HG02588 (cell line): ENCODE measurements around the gene HOXA4.

Experiments used
- ATAC-seq: cut with Tn5 transposase; IDR thresholded peaks from one replicate; pipeline ENCODE4 v1.9.1; 2021; ENCODE audit warnings: mild to moderate bottlenecking, moderate library complexity; ENCODE audit not compliant: unreplicated experiment

HOXA4 gene

GRCh38 chr7:27117887-27118491, 12.6 kb downstream of the HOXA4 start:
- no peak for ATAC-seq

GRCh38 chr7:27116962-27117886, 13.3 kb downstream of the HOXA4 start:
- ATAC-seq, result no peak

DNA sequence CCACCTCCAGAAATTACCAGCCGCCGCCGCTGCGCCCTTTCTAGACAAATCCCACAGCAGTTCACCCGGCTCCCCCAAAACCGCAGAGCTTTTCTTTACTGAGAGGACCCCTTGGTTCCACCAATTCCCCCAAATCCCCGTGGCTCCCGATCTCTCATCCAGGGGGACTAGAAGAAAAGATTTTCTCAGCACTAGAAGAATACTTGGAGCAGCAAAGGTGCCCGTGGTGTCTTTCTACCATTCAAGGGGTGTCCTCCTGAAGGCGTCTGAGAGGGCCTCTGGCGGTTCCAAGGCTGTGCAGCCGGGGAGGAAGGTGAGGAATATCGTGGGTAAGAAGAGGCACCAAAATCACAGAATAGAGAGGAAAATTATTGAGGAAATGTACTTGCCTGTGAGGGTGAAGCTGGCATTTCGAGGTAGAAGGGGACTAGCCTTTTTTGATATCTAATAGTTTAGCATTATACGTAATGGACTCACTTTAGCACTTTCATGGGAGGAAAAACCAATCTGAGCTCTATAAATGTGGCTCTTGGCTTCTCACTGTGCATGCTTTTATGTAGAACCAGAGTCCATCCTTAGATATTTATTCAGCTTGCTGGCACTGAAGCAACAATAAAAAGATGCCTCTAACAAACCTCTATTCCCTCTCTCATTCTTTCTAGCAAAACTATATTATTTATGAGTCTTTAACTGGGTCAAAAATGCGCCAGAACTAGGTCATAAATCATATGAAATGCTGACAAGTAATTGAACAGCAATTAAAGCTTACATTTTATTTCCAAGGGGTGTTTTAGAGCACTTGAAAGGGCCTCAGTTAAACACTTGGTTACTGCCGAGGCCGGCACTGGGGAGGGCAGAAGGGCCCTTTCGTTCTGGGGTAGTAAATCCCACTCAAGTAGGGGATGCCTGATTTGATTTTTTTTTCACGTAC, 14.3 kb downstream of the HOXA4 start:
- no peak for ATAC-seq

GRCh38 chr7:27115221-27116026, 15.1 kb downstream of the HOXA4 start:
- no peak for ATAC-seq

- no peak for ATAC-seq
These were observed 15.7 kb downstream of the HOXA4 start for GRCh38 chr7:27114881-27115220.

GRCh38 chr7:27113991-27114769, 16.4 kb downstream of the HOXA4 start:
- ATAC-seq, result no peak

DNA sequence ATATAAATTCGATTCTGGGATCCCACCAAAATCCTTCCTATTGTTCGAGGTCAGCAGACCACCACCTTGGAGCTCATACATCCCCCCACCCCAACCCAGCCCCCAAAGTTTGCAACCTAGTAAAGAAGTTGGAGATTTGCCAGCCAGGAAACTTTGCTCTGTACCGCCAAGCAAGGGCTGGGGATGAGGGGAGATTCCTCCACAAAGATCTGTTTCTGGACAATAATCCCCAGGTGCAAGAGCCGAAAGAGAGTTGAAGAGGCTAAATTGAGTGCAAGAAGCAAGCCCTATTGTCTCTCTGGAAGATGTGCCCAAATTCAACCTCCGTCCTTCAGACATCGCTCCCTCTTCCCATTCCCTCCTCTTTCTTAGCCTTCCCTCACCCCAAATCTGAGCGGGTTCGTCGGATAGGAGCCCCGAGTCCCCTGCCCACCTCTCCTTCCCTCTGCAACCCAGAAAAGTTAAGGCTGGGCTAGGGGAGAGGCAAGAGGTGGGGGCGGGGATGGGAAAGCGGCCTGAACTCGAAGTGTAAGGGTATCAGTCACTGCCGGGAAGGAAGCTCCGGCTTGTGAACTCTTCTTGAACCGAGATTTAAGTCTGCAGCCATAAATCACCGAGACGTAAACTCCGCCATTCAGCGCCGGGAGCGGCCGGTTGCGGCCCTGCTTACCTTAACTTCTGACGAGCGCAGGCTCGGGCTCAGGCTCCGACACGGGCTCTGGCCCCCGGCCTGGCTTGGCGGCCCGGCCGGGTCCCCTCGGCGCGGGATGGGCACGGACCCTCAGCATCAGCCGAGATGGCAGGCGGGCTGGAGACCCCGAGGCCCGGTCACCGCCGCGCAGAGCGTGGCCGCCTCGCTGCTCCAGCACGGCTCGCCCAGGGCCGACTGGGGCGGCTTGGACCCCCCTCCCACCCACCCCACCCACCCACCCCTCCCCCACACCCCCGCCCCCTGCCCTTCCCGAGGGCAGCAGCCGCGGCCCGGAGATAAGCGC, 17.3 kb downstream of the HOXA4 start:
- ATAC-seq, result no peak

DNA sequence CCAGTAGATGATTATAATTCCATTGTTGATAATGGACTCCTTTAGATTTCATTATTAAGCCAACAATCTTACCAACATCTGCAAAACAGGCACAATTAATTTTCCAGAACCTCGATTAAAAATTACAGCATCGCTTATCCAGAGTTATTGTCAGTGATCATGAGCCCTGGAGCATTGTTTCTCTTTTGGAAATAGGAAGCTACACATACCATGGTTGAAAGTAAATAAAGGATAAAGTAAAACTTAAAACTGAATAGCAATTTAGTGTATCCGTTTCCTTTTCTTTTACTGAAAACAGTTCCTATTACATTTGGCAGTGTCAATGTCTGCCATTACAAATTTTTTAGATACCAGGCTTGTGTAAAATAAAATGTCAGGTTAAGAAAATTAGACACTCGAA, 18.2 kb downstream of the HOXA4 start:
- no peak for ATAC-seq

- ATAC-seq, result no peak
These were observed 18.7 kb downstream of the HOXA4 start for GRCh38 chr7:27111751-27112277.

DNA sequence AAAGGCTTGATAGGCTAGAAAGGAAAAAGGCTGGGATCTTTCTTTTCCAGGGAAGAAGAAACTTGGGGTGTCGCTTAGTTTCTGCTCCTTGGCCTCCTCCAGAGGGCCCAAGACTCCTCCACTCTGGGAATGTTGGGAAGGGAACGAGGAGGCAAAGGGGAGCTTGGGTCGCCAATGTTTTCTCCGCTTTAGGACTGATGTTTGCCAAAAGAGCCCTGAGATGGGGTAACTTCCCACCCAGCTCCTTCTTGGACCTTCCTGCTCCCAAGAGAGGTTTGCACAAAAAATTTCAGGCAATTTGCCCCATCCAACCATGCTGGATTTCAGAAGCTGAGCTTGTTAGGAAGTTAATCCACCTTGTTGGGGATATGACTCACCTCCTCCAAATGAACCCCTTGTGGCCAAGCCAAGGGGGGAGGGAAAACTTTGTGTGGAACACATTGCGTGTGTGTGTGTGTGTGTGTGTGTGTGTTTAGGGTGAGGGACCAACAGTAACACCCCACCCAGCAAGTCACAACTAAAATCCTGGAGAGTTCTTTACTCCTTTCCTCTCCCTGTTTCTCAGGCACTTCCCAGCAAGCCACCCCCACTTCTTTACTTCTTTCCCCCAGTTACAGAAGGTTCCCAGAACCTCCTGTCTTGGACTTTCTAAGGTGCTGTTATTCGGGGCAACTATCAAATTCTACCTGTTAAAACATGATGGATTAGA, 19.4 kb downstream of the HOXA4 start:
- ATAC-seq, result no peak

GRCh38 chr7:27110186-27111031, 20.1 kb downstream of the HOXA4 start:
- no peak for ATAC-seq

GRCh38 chr7:27109466-27110185, 20.9 kb downstream of the HOXA4 start:
- no peak for ATAC-seq

- ATAC-seq, result no peak
These were observed 22.0 kb downstream of the HOXA4 start for GRCh38 chr7:27108390-27109127.

- no peak for ATAC-seq
These were observed 22.9 kb downstream of the HOXA4 start for GRCh38 chr7:27107391-27108381.
